ENCODE measurements around the gene TTLL7.
A peak's percentile ranks its signal among the peaks of the same experiment; 100 is the strongest.

DNA sequence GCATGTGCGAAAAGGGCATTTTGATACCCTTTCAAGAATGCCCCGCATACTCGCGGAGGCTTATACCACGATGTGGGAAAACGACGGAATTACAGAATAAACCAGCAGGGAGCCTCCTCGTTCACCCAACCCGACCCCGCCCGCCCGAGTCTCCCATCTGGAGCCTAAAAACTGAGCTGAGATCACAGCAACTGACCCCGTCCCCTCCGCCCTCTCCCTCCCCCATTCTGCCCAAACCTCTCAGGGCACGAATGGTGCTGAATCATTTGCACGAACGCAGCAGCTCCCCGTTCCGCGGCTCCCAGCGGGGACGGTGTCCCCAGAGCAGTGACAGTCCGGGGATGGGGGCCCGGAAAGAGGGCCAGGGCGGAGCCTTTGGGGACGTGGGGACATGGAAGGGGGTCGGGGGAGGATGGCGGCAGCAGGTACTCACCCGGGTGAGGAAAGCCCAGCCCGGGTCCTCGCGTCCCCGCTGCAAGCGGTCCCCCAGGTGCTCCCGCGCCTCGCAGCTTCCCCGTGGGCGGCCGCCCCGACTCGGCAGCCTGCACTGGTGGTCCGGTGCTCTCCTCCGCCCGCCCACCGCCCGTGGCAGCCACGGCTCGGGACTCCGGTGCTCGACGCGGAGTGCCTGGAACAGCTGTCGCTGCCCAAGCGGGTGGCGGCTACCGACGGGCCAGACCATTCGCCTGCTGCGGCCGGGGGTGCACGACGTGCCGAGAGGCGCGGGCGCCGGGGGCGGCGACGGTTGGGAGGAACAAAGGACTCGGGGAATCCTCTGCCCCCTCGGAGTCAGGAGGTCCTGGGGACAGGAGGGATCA lies at the start of gene TTLL7:
- TF ChIP-seq, protein P1, sequence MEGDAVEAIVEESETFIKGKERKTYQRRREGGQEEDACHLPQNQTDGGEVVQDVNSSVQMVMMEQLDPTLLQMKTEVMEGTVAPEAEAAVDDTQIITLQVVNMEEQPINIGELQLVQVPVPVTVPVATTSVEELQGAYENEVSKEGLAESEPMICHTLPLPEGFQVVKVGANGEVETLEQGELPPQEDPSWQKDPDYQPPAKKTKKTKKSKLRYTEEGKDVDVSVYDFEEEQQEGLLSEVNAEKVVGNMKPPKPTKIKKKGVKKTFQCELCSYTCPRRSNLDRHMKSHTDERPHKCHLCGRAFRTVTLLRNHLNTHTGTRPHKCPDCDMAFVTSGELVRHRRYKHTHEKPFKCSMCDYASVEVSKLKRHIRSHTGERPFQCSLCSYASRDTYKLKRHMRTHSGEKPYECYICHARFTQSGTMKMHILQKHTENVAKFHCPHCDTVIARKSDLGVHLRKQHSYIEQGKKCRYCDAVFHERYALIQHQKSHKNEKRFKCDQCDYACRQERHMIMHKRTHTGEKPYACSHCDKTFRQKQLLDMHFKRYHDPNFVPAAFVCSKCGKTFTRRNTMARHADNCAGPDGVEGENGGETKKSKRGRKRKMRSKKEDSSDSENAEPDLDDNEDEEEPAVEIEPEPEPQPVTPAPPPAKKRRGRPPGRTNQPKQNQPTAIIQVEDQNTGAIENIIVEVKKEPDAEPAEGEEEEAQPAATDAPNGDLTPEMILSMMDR (IDR thresholded peaks at IDR 0.05 in 8 of 11, conservative IDR thresholded peaks at IDR 0.05 in 3 of 11): no peak
- TF ChIP-seq POLR2A (IDR thresholded peaks at IDR 0.05) (no peak), POLR2AphosphoS5 (IDR thresholded peaks at IDR 0.05) (peak in 2 of 3 donors; percentile 61 to 72)
